Epithelial cell of proximal tubule (primary cell): ENCODE data around the gene SDK2. TPM values are rescaled to one million over a fixed set of nuclear protein-coding genes. Genes with fewer than 3 reads are reported as not detected.

ENCODE experiments used
- DNase-seq: peaks from one replicate; pipeline ENCODE4 v3.0.0-alpha.2; 2011; ENCODE audit warnings: low read depth
- H3K4me3 ChIP-seq: 2 replicates; pipeline ENCODE4 v1.5.1; 2011; ENCODE audit warnings: low read depth, mild to moderate bottlenecking, low read length
- CTCF ChIP-seq: conservative IDR thresholded peaks from 2 replicates; pipeline ENCODE4 v1.5.1; 2012; ENCODE audit warnings: low read depth, mild to moderate bottlenecking, low read length
- total RNA-seq: library from RNA; depleted of rRNA; stranded (reverse); fragments of >200 nt; gene quantifications from 2 replicates; pipeline ENCODE4 v1.2.3, GENCODE V29; 2015

The SDK2 gene
- total RNA-seq, 1 donor from 2014 or later, result 0.12 TPM

GRCh38 chr17:73548620-73549311 lies 95.5 kb downstream of the SDK2 start:
- no peak for TF ChIP-seq CTCF
- DNase-seq, result no peak
- H3K4me3 ChIP-seq, result no peak overlapping the region

- no peak for DNase-seq
- H3K4me3 ChIP-seq, result no peak overlapping the region
- no peak for TF ChIP-seq CTCF
Observed at GRCh38 chr17:73547790-73548189, 96.5 kb downstream of the SDK2 start.

- DNase-seq, result no peak
- no peak for TF ChIP-seq CTCF
Observed at GRCh38 chr17:73546770-73547536, 97.3 kb downstream of the SDK2 start.

GRCh38 chr17:73546114-73546513 lies 98.1 kb downstream of the SDK2 start:
- TF ChIP-seq CTCF, result no peak
- no peak overlapping the region for H3K4me3 ChIP-seq
- no peak for DNase-seq

More at GRCh38 chr17:73546770-73547536, 97.3 kb downstream of the SDK2 start:
- no peak overlapping the region for H3K4me3 ChIP-seq

- TF ChIP-seq CTCF, result no peak
- no peak for DNase-seq
- no peak overlapping the region for H3K4me3 ChIP-seq
Observed at GRCh38 chr17:73545109-73546032, 98.9 kb downstream of the SDK2 start.

GRCh38 chr17:73544333-73544732 lies 99.9 kb downstream of the SDK2 start:
- TF ChIP-seq CTCF, result no peak
- DNase-seq, result no peak
- H3K4me3 ChIP-seq, result no peak overlapping the region
